Astrocyte (in vitro differentiated cells and primary cell): ENCODE results near the gene SCFD1. TPM values are rescaled to one million over a fixed set of nuclear protein-coding genes. Genes with fewer than 3 reads are reported as not detected.
"Not testable (repeated sequence)": the region's sequence is repeated elsewhere in the genome, so short reads cannot be mapped to it uniquely, and the experiment has no call there.

Experiments
- DNase-seq: peaks from one replicate; pipeline ENCODE4 v3.0.0-alpha.2; 2010; ENCODE audit warnings: low read depth
- FAIRE-seq: peaks from 2 replicates; lab custom pipeline; 2011; peaks lifted over from hg19 to GRCh38; lab: Jason Lieb, UNC
- H2AFZ ChIP-seq: 2 replicates; pipeline ENCODE4 v1.6.0; 2012; ENCODE audit warnings: low read depth, low read length, inconsistent platforms
- H3K27ac ChIP-seq: 2 replicates; pipeline ENCODE4 v1.5.1; 2011; ENCODE audit warnings: low read depth, low read length, inconsistent platforms
- H3K27me3 ChIP-seq: 2 replicates; pipeline ENCODE4 v1.6.0; 2011; ENCODE audit warnings: low read length, inconsistent platforms; ENCODE audit not compliant: insufficient read depth
- H3K36me3 ChIP-seq: 2 replicates; pipeline ENCODE4 v1.5.1; 2011; ENCODE audit warnings: low read length, inconsistent platforms; ENCODE audit not compliant: insufficient read depth
- H3K4me1 ChIP-seq: 2 replicates; pipeline ENCODE4 v1.5.1; 2011; ENCODE audit warnings: low read length, inconsistent platforms; ENCODE audit not compliant: insufficient read depth
- H3K4me2 ChIP-seq: 2 replicates; pipeline ENCODE4 v1.6.0; 2012; ENCODE audit warnings: low read length, inconsistent platforms
- H3K4me3 ChIP-seq: 2 replicates; pipeline ENCODE4 v1.5.1; 2011; ENCODE audit warnings: low read depth, mild to moderate bottlenecking, low read length, inconsistent platforms; ENCODE audit not compliant: insufficient read depth
- H3K79me2 ChIP-seq: 2 replicates; pipeline ENCODE4 v1.6.0; 2012; ENCODE audit warnings: mild to moderate bottlenecking, low read length, inconsistent platforms; ENCODE audit not compliant: insufficient read depth
- H3K9ac ChIP-seq: 2 replicates; pipeline ENCODE4 v1.6.0; 2012; ENCODE audit warnings: mild to moderate bottlenecking, low read length, inconsistent platforms
- H3K9me3 ChIP-seq: 2 replicates; pipeline ENCODE4 v1.5.1; 2012; ENCODE audit warnings: low read depth, mild to moderate bottlenecking, low read length, inconsistent platforms; ENCODE audit not compliant: insufficient read depth
- H4K20me1 ChIP-seq: 2 replicates; pipeline ENCODE4 v1.6.0; 2012; ENCODE audit warnings: low read length, inconsistent platforms; ENCODE audit not compliant: insufficient read depth
- H3K27ac Mint-ChIP-seq: one replicate; pipeline ENCODE4 v1.8.0; 2021; ENCODE audit warnings: mild to moderate bottlenecking, mixed read lengths; ENCODE audit not compliant: unreplicated experiment
- H3K27me3 Mint-ChIP-seq: one replicate; pipeline ENCODE4 v1.8.0; 2021; ENCODE audit warnings: low read depth, mixed read lengths; ENCODE audit not compliant: unreplicated experiment
- H3K36me3 Mint-ChIP-seq: one replicate; pipeline ENCODE4 v1.8.0; 2021; ENCODE audit warnings: low read depth, mixed read lengths; ENCODE audit not compliant: unreplicated experiment
- H3K4me1 Mint-ChIP-seq: one replicate; pipeline ENCODE4 v1.8.0; 2021; ENCODE audit warnings: low read depth, mixed read lengths; ENCODE audit not compliant: unreplicated experiment
- H3K4me3 Mint-ChIP-seq: one replicate; pipeline ENCODE4 v1.8.0; 2021; ENCODE audit warnings: mild to moderate bottlenecking, moderate library complexity, mixed read lengths; ENCODE audit not compliant: unreplicated experiment
- H3K9me3 Mint-ChIP-seq: one replicate; pipeline ENCODE4 v1.8.0; 2021; ENCODE audit warnings: mild to moderate bottlenecking, mixed read lengths; ENCODE audit not compliant: unreplicated experiment
- CTCF ChIP-seq: IDR thresholded peaks from 2 replicates; pipeline ENCODE4 v1.5.1; 2011; ENCODE audit warnings: low read depth, mild to moderate bottlenecking, inconsistent platforms, low read length, moderate library complexity; ENCODE audit not compliant: insufficient read depth
- EZH2 ChIP-seq: IDR thresholded peaks from 2 replicates; pipeline ENCODE4 v1.6.1; 2012; ENCODE audit warnings: mild to moderate bottlenecking, low read length, inconsistent platforms; ENCODE audit not compliant: insufficient read depth
- total RNA-seq: library from RNA; stranded (reverse); gene quantifications from 2 replicates; pipeline ENCODE4 v1.2.1, GENCODE V29; 2021

The SCFD1 gene
- total RNA-seq, 1 donor from 2014 or later = 82.2 TPM

GRCh38 chr14:30623412-30624131 lies 1.5 kb downstream of the SCFD1 start:
- peaks cover 64% of the 10 kb centered on the region for H3K79me2 ChIP-seq
- H3K27me3 ChIP-seq = no peaks in the 10 kb centered on the region
- peaks cover 39% of the 10 kb centered on the region for H4K20me1 ChIP-seq
- H2AFZ ChIP-seq = no peak overlapping the region
- H3K36me3 Mint-ChIP-seq = peaks cover 6% of the 10 kb centered on the region
- H3K9ac ChIP-seq = peak overlapping the region; percentile 99
- H3K4me3 Mint-ChIP-seq = peak overlapping the region; percentile 98
- TF ChIP-seq CTCF (no peak), EZH2 (no peak)
- no peak for FAIRE-seq
- no peak overlapping the region for H3K27ac ChIP-seq
- peak overlapping the region; percentile 100 for H3K4me3 ChIP-seq
- H3K9me3 ChIP-seq = no peaks in the 10 kb centered on the region
- H3K9me3 Mint-ChIP-seq = no peaks in the 10 kb centered on the region
- H3K4me2 ChIP-seq = peak overlapping the region; percentile 88
- DNase-seq = no peak
- H3K36me3 ChIP-seq = peaks cover 5% of the 10 kb centered on the region
- H3K4me1 Mint-ChIP-seq = peaks cover 20% of the 10 kb centered on the region
- H3K4me1 ChIP-seq = peaks cover 13% of the 10 kb centered on the region
- H3K27me3 Mint-ChIP-seq = no peaks in the 10 kb centered on the region
- H3K27ac Mint-ChIP-seq = peak overlapping the region; percentile 99

- Histone ChIP-seq H3K4me1 (peaks cover 13% of the 10 kb centered on the region), H3K9me3 (no peaks in the 10 kb centered on the region), H2AFZ (no peak overlapping the region), H3K36me3 (peaks cover 5% of the 10 kb centered on the region), H3K4me2 (peak overlapping the region; percentile 88), H3K27ac (no peak overlapping the region), H4K20me1 (peaks cover 43% of the 10 kb centered on the region), H3K9ac (no peak overlapping the region), H3K27me3 (no peaks in the 10 kb centered on the region), H3K4me3 (no peak overlapping the region), H3K79me2 (peaks cover 69% of the 10 kb centered on the region)
- H3K36me3 Mint-ChIP-seq = peaks cover 6% of the 10 kb centered on the region
- DNase-seq (no peak), FAIRE-seq (no peak)
- no peaks in the 10 kb centered on the region for H3K27me3 Mint-ChIP-seq
- TF ChIP-seq CTCF (no peak), EZH2 (no peak)
- no peak overlapping the region for H3K27ac Mint-ChIP-seq
- no peaks in the 10 kb centered on the region for H3K9me3 Mint-ChIP-seq
- H3K4me3 Mint-ChIP-seq = peak overlapping the region; percentile 98
- H3K4me1 Mint-ChIP-seq = peaks cover 23% of the 10 kb centered on the region
Observed at GRCh38 chr14:30624132-30624423, 2.0 kb downstream of the SCFD1 start.

- no peak for FAIRE-seq
- Mint-ChIP-seq H3K27me3 (no peaks in the 10 kb centered on the region), H3K4me3 (no peak overlapping the region), H3K36me3 (peaks cover 6% of the 10 kb centered on the region), H3K9me3 (no peaks in the 10 kb centered on the region), H3K27ac (no peak overlapping the region), H3K4me1 (peaks cover 21% of the 10 kb centered on the region)
- no peak overlapping the region for H3K27ac ChIP-seq
- no peaks in the 10 kb centered on the region for H3K9me3 ChIP-seq
- peaks cover 43% of the 10 kb centered on the region for H4K20me1 ChIP-seq
- DNase-seq = no peak
- TF ChIP-seq EZH2 = no peak
- TF ChIP-seq CTCF = no peak
- H3K4me1 ChIP-seq = peaks cover 13% of the 10 kb centered on the region
- H3K4me3 ChIP-seq = no peak overlapping the region
- H3K9ac ChIP-seq = no peak overlapping the region
- peaks cover 83% of the 10 kb centered on the region for H3K79me2 ChIP-seq
- no peaks in the 10 kb centered on the region for H3K27me3 ChIP-seq
- peaks cover 7% of the 10 kb centered on the region for H3K36me3 ChIP-seq
- H2AFZ ChIP-seq = no peak overlapping the region
- no peak overlapping the region for H3K4me2 ChIP-seq
Observed at GRCh38 chr14:30625533-30625932, 3.4 kb downstream of the SCFD1 start.

- peaks cover 16% of the 10 kb centered on the region for H3K4me1 Mint-ChIP-seq
- H3K4me1 ChIP-seq, H3K4me3 Mint-ChIP-seq, H3K9me3 Mint-ChIP-seq, FAIRE-seq, H3K9me3 ChIP-seq, H3K27me3 Mint-ChIP-seq, H3K9ac ChIP-seq, H2AFZ ChIP-seq, H3K4me2 ChIP-seq, H3K36me3 Mint-ChIP-seq, H3K27me3 ChIP-seq, H3K4me3 ChIP-seq, H3K27ac ChIP-seq: not testable (repeated sequence)
- DNase-seq = peak; percentile 15
- H4K20me1 ChIP-seq = peaks cover 57% of the 10 kb centered on the region
- H3K36me3 ChIP-seq = peaks cover 17% of the 10 kb centered on the region
- peaks cover 89% of the 10 kb centered on the region for H3K79me2 ChIP-seq
- H3K27ac Mint-ChIP-seq = peak overlapping the region; percentile 80
Observed at GRCh38 chr14:30629432-30629831, 7.3 kb downstream of the SCFD1 start.
